Activated effector memory CD4-positive, alpha-beta T cell treated with anti-CD3 and anti-CD28 coated beads, Interleukin-2, amount 50 U/mL, for 16 hours (primary cell): Measurements from ENCODE around the gene IGSF11.
"Not testable (repeated sequence)": the region's sequence is repeated elsewhere in the genome, so short reads cannot be mapped to it uniquely, and the experiment has no call there.

Source experiments
- DNase-seq: peaks from one replicate; pipeline ENCODE4 v3.0.0-alpha.2; 2020

IGSF11 gene

DNA sequence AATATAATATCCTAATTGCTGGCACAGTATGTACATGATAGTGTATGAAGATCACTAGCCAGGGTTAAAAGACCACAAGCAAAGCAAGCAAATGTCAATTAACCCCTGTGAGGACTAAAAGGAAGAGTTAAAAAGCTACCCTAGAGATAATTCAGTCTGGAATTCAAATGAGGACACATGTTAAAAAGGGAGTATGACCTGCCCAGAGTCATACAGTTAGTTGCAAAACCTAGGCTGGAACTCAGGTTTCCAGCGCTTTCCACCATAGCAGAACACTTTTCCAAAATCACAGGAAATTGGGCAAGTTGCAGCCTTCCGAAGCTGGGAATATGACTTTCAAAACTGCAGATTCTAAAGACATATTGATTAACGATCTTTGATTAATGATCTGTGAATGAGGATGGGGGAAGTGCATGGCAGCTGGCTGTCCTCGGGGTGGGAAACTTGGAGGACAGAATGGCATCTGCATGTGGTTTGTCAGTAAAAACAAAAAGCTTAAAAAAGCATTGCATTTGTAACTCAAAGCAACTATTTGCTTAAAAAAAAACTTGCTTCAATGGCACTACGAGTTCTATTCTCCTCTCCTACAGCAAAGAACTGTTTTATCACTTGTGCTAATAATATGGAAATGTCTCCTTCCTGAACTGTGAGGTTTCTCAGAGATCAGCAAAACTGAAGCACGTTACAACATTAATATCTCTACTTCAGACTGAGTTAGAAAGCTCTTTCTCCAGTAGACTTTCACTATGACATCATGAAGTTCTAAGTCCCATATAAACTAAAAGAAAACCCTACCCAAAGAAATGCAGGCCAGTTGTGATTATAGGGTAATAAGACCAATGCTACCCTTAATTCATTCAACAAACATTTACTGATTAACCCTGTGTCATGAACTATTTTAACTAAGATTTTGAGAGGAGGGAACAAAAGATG lies 46.2 kb downstream of the IGSF11 start:
- no peak for DNase-seq

DNA sequence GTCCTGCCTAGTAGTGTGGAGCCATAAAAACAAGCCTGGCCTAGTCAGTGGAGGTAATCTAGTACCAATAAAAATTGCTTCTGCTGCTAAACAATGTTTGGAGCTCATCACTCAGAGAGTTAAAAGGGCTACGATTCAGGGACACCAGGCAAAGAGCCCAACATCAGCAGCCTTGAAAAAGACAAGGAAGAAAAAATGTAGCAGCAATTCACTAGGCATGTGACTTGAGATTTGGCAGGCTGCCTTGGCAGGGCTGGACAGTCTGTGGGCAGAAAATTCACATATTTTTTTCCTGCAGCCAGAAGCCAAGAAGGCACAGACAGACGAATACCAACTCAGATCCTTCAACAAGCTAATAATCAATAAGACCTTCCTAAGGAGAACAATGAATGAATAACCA lies 47.2 kb downstream of the IGSF11 start:
- no peak for DNase-seq

DNA sequence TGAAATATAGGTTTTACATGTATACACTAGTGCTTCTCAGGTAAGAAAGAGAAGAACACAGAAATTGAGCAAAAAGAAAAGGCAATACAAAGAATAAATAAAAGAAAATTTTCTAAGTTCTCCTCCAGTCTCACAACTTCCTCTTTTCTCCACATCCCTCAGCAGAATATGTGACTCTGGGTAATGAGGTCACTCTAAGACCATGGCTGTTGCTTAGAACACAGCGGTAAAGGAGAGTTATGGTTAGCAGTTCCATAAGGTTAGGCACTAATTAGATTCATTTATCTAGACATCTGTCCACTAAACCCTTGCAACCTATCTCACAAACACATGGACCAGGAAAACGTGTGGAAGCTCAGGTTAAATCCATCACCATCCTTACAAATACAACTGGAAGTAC lies 47.9 kb downstream of the IGSF11 start:
- no peak for DNase-seq

DNA sequence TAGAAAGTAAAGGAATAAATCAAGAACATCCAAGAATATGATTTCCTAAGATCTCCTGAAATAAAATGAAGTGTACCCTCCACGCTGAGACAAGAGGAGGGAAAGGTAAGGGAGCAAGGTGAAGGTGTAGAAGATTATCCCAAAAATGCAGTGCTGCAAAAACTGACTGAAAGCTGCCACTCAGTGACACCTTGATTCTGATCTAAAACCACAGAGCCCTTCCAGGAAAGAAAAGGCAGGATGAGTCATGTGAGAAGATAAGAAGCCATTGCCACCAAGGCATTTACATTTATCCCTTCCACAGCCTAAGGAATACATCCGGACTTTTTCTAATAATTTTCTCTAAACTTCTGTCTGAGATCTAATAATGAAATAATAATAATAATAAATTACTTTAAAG lies 49.9 kb downstream of the IGSF11 start:
- no peak for DNase-seq

DNA sequence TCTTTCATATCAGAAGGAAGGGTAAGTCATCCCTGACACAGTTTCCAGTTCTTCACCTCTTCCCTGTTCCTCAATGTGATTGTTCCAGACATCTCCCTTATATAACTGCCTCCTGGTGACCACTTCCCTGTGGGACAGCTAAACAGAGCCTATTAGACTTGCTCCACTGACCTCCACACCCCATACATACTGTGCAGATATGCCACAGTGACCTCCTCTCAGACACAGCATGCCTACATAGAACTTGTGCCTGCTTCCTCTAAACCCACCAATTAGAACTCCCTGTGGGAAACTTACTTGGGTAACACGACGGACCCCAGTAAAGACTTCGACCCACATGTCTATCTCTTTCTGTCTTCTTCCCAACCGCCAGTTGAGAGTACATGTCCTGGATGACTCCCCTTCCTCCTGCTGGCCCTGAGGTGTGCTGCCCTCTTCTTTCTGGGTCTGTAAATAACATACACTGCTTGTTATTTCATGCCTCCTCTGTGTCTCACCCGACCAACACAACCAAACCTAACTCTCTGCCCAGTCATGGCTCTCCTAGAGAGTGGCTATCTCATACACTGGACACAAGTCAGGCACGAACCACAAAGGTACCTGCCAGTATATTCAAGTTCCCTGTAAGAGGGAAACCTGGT lies 53.0 kb downstream of the IGSF11 start:
- no peak for DNase-seq

DNA sequence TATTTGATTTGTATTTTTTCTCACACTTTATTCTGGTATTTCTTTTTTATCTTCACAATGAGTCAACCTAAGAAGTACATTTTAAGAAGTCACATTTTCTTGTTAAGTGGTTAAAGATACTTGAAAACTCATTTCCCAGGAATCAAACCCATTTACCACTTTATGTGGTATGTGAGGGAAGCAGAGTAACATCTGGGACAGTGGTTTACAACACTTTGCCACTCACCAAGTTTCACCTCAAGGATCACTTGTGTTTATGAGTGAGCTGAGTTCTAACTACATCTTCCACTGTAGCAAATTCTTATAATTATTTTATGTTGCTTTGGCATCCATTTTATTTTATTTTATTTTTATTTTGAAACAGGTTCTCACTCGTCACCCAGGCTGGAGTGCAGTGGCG lies 53.8 kb downstream of the IGSF11 start:
- no peak for DNase-seq

DNA sequence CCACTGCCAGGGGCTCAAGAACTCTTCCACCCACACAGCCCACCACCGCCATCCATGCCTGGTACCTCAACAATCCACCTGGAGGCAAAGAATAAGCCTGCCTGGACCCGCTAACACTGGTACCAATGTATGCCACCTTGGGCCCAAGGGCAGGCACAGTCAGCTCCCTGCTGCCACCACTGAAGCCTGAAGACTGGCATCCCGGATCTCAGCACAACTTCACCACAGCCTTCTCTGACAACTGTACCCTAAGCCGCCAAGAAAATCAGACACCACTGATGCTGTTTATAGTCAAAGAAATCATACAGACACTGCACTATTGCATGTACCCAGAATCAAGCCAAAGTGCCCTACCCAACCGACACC lies 56.3 kb downstream of the IGSF11 start:
- DNase-seq = no peak

DNA sequence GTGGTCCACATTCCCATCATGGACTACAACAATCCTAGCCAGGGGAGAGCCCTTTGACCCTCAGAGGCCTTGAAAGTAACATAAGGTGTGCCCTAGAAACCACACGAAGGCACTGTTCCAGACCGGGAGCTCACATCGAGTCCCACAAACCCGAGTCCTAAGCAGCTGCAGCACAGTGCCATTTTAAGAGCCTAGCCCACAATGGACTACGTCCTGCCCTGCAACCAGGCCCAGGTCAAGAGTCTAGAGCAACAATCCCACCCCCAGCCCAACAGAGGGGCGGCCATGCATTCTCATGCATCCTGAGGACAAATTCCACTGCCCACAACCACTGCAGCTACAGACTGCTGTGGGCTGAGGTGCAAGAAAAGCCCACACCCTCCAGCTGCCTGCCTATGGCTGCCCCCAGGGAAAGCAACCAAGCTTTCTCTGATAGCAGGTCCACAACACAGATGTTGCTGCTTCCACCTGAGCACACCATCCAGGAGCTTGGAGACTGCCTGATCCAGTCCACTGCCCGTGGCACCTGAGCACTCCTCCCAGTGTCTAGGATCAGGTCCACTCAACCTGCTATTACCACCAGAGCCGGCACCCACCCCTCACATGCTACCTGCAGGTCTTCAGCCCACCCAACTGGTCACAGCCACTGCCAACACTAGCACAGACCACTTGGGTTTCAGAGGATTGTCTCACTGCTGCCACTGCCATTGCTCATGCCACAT lies 56.8 kb downstream of the IGSF11 start:
- no peak for DNase-seq

DNA sequence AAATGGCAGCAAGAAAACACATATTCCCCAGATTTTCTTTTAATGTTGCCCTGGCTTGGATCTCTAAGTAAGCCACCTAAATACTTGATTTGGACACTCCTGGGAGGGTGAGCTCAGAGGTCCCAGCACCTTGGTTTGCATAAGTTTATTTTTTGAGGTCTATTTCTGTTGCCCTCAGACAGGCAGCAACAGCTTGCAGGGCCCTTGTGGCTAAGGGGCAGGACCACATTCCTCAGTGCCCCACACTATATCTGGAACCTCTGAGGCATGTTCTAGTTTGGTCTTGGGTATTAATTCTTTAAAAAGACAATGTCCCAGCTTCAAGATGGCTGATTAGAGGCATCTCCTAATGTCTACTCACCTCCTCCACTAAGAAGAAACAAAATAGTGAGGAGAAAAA lies 57.5 kb downstream of the IGSF11 start:
- DNase-seq = no peak

DNA sequence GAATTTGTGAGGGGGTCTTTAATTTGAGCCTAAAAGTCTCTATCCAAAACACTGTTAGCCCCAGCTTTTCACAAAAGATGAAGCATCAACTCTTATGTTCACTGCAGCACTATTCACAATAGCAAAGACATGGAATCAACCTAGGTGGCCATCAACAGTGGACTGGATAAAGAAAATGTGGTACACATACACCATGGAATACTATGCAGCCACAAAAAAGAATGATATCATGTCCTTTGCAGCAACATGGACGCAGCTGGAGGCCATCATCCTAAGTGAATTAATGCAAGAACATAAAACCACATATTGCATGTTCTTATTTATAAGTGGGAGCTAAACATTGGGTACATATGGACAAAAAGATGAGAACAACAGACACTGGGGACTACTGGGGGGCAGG lies 59.2 kb downstream of the IGSF11 start:
- DNase-seq = not testable (repeated sequence)

DNA sequence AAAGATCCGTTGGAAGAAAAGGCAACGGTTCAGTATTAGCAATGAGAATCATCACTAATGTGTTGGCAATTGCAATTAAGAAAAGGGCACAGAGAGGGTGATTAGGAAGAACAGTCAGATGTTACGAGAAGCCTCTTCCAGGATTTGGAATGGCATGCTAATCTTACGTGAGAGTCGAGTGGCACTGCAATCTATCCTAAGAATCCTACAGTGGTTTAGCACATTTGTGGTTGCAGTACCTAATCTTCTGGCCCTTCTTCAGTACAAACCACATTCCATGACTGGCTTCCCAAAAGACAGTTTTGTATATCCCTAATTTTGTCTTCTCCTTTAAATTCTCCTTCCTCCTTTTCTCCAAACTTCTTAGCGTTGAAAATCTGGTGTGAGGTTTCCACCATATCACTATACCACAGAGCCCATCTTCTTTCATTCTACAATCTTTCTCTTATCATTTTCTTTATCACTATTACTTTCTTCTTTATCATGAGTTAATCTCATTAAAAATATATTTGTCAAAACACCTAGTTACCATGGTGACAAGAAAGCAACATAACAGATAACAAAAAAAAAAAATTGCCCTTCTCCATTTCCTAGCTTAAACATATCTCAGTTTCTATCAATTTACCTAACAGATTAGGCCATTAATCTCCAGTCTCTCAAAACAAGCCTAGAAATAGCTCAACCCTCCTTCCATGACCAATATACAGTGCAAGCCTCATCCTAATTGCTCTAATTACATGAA lies 60.1 kb downstream of the IGSF11 start:
- no peak for DNase-seq

DNA sequence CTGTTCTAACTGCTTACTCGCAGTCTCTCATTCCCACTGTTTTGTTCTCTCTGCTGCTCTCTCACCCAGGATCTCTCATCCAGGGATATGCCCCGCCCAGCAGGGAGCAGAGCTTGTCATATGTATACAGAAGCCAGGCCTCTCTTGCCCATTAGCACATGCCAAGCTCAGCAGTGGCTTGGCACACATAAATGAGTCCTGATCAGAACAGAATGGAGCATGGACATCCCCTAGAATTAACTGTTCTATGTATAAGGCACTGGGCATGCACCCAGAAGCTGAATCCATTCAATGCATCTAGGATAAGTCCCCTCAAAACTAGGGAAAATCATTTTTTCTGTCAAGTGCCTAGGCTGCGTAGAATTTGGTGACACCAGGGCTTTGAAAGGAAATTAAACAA lies 61.6 kb downstream of the IGSF11 start:
- no peak for DNase-seq

DNA sequence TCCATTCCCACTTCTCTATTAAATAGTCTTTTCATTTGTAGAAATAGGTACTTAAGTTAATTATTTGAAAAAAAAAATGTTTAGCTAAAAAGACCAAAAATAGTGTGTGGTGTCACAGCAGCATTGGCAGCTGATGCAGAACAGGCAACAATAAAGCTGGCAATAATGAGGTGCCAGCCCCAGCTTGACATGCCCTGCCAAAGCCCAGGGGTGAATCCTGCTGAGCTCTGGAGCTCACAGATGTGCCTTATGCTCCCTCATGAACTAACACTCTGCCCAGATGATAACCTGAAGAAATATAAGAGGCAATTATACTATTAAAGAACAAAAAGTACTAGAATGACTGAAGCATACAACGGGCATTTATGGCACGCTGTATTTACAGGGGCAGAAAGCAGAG lies 63.8 kb downstream of the IGSF11 start:
- no peak for DNase-seq

DNA sequence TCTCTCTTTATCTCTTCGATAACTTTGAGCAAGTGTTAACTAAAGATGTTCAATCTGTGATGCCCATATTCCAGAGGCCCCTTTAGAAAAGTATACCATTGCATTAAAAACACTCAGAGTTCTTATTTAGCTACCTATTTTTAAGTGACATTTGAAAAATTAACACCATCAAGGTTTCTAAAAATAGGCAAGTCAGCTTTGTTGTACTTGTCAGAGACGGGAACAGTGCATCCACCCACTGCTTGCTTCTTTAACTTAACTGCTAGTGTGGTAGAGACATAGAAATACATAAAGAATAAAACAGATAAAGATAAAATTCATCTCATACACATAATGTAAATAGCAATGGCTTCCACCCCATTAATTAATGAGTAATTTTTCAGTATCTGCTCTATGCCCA lies 66.0 kb downstream of the IGSF11 start:
- DNase-seq = no peak

DNA sequence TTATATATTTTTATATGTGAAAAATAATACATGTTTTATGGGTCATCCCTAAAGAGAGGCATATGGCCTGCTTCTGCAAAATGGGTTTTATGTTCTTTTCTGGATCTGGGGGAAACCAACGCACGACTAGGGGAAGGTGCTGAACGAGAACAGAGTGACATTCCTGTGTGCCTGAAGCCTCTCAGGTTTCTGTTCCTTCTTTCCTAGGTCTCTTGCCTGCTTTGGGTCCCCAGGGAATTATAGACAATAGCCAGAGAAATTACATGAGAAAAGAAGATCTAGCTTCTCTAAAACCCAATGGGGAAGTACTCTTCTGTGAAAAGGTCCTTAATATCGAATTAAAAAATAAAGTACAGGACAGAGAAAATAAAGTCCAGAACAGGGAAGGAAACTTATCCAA lies 66.5 kb downstream of the IGSF11 start:
- no peak for DNase-seq

DNA sequence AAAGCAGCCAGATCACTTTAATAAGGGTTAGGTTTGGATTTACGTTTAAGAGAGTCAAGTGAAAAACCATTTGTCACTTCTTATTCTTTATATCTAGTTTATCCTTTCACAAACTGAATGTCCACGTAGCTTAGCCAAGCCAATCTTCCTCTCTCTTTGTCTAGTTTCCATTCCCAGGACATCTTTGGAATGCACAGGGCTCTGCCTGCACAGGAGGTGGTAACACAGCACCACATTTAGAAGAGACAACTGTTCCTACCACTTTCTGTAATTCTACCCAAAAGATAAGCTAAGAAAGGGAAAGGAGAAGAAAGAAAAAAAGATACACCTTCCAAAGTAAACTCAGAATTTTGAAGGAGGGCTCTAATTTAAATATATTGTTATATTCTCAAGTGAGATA lies 67.9 kb downstream of the IGSF11 start:
- no peak for DNase-seq

DNA sequence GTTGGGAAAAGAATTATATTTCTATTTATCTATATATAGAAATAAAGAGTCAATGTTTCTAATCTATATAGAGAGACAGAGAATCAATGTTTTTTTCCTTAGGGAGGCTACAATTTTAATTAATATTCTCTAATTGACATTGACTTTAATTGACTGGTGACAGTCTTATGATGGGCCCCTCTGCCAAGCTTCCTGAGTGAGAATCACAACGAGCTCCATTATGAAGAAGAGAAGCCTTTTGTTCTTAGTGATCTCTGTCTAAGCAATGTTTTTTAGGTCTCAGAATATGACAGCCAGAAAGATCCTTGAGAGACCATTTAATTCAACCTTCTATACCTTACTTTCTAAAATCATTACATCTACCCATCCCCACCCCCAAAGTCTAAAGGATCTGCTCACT lies 70.9 kb downstream of the IGSF11 start:
- no peak for DNase-seq

DNA sequence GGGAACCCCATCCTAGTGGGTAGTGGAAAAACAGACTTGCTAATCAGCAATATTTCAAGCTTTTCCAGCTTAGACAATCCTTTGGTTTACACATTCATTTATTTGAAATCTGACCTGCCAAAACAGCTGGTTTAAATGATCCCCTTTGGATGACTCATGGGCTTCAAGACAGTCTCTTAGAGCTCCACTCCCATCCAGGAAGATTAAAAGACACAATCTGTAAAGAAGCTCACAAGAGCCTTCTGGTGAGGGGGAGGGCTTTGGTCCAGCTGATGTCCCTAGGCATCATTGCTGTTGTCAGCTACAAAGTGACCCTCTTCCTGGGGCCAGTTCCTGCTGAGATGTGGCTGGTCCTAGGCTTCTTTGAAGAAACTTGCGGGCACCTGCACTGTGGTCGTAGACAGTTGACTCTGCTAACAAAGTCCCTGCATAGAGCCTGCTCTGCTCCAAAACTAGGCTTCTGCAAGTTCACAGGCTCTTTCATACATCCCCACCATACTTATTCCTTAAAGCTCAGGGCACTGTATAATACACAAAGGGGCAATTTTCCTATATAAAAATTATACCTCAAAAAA lies 73.7 kb downstream of the IGSF11 start:
- no peak for DNase-seq

DNA sequence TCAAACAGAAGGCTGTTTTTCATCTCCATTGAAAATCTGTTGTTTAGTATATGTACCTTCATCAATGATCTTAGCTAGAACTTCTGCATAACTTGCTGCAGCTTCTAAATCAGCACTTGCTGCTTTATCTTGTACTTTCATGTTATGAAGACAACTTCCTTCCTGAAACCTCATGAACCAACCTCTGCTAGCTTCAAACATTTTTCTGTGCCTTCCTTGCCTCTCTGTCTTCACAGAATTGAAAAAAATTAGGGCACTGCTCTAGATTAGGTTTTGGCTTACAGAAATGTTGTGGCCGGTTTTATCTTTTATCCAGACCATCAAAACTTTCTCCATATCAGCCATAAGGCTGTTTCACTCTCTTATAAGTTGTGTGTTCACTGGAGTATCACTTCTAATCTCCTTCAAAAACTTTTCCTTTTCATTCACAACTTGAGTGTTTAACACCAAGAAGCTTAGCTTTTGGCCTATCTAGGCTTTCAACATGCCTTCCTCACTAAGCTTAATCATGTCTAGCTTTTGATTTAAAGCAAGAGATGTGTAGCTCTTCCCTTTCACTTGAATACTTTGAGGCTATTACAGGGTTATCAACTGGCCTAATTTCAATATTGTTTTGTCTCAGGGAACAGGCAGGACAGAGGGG lies 78.6 kb downstream of the IGSF11 start:
- DNase-seq = no peak

DNA sequence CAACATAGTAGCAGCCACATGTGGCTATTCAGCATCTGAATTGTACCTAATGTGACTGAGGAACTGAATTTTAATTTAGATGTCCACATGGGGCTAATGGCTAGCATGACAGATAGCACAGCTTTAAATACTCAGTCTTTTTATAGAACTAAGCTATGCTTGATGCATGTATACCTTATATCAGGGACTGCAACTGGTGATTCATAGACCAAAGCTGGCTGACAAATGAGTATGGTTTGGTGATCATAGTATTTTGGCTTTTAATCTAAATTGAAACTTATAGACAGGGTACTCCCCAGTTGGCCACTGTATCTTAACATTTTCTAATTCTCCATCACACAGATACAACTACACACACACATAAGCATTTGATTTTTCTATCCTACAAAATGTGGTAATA lies 83.6 kb downstream of the IGSF11 start:
- no peak for DNase-seq

DNA sequence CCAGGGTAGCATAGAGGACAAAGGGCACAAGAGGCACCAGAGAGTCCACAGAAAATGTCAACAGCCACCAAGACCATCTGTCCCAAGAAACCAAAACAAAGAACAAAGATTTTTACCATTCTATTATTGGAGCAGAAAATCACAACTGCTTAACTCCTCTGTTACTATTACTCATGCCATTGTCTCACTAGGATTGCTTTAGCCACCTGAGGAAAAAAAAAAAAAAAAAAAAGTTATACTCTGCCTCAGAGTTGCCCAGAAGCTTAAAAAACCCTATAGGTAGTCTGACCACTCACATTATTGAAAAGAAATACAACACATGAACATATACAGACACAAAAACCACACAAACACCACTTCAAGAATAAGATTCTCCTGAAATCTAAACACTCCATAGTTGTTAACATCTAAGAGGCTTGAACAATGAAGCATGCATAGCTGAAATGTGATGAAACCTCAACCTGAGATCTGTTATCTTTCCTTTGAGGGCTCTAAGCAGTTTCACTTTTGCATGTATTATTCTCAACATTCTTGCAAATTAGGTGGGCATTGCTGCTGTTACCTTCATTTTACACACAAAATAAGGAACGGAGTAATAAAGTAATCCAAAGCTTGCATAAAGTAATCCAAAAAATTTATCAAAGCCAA lies 85.4 kb downstream of the IGSF11 start:
- DNase-seq = no peak

DNA sequence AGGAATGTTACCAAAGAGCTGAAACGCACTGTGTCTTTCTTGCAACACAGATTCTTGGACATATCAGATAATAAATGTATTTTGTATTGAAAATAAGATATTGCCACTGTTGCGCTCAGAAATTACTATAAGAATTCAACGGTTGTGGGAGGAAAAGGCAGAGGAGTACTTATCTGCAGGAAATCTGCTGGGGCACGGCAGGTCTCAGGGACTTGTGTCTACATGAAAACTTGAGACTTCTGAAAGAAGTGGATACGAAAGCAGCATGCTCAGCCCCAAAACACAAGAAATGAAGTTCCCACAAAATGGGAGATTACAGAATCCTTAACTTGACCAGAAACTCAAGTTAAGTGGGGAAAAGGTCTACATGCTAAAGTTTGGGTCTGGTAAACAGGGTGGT lies 86.5 kb downstream of the IGSF11 start:
- no peak for DNase-seq
